ENCODE data around the gene LETM1. TPM values are rescaled to one million over a fixed set of nuclear protein-coding genes. Genes with fewer than 3 reads are reported as not detected.

Gene LETM1
- total and polyA plus RNA-seq, 2 donors (not counting 1 experiment from before 2014, with no cell fraction given) = 28.5 to 45.1 TPM

- no peak overlapping the region for H3K4me2 ChIP-seq (replicated peaks; ENCODE audit: low read depth, low read length, poor library complexity, severe bottlenecking)
- WGBS (ENCODE audit: insufficient coverage) = 85% methylated on average over 10 of the region's 10 CpGs
Measured at GRCh38 chr4:1790005-1790404, 66.0 kb downstream of the LETM1 start.

GRCh38 chr4:1789552-1789951 lies 66.4 kb downstream of the LETM1 start:
- Mint-ChIP-seq H3K4me1 (no peaks in the 10 kb centered on the region), H3K9me3 (ENCODE audit: insufficient read depth) (no peaks in the 10 kb centered on the region), H3K27ac (no peak overlapping the region), H3K27me3 (peaks cover 4% of the 10 kb centered on the region), H3K4me3 (no peak overlapping the region)
- H3K9ac ChIP-seq (ENCODE audit: low read length) = no peak overlapping the region
- TF ChIP-seq CTCF (IDR thresholded peaks at IDR 0.05) (no peak), EZH2 (IDR thresholded peaks at IDR 0.05; ENCODE audit: borderline replicate concordance, insufficient read depth, low read depth, low read length, poor library complexity, severe bottlenecking) (no peak)
- no peak overlapping the region for H2AFZ ChIP-seq (ENCODE audit: insufficient read depth, low read depth, low read length, poor library complexity, severe bottlenecking)
- H3K79me2 ChIP-seq (ENCODE audit: control insufficient read depth, insufficient read depth, low read length) = no peaks in the 10 kb centered on the region
- intact Hi-C loops (cut with micrococcal nuclease) = no loop called here
- ATAC-seq (ENCODE audit: low read depth) = no peak
- peaks cover 0 to 11% (median 5%) of the 10 kb centered on the region in 4 experiments for H3K27me3 ChIP-seq (replicated peaks in 1 of 4; ENCODE audit: control extremely low read depth in 1 of 4, control insufficient read depth in 3 of 4, insufficient read depth in 4 of 4, low read length in 3 of 4)
- peaks cover 4% of the 10 kb centered on the region for H4K20me1 ChIP-seq (ENCODE audit: control insufficient read depth, insufficient read depth, low read length, poor library complexity, severe bottlenecking)
- no peaks in the 10 kb centered on the region for H3K36me3 ChIP-seq (replicated peaks in 1 of 2; ENCODE audit: control extremely low read depth in 1 of 2, control insufficient read depth in 1 of 2, extremely low read depth in 1 of 2, insufficient read depth in 2 of 2, low read length in 1 of 2)
- no peak overlapping the region for H3K27ac ChIP-seq (ENCODE audit: low read length in 2 of 2)
- WGBS (ENCODE audit: insufficient coverage) = 89% methylated on average over 13 of the region's 21 CpGs
- ChIA-PET CTCF (no interaction called here), POLR2A (no interaction called here)
- no peak overlapping the region for H3K4me2 ChIP-seq (replicated peaks; ENCODE audit: low read depth, low read length, poor library complexity, severe bottlenecking)
- peaks cover 0 to 12% (median 0%) of the 10 kb centered on the region in 3 donors for H3K9me3 ChIP-seq (ENCODE audit: control extremely low read depth in 1 of 3, control insufficient read depth in 2 of 3, insufficient read depth in 1 of 3, low read length in 2 of 3)
- H3K4me1 ChIP-seq (ENCODE audit: control insufficient read depth in 2 of 2, insufficient read depth in 2 of 2, low read length in 2 of 2) = peaks cover 7% of the 10 kb centered on the region in 2 donors
- DNase-seq = no peak
- H3K4me3 ChIP-seq (ENCODE audit: control extremely low read depth in 1 of 5, extremely low read depth in 1 of 5, insufficient read depth in 1 of 5, low read depth in 2 of 5, low read length in 4 of 5) = no peak overlapping the region

More at GRCh38 chr4:1790005-1790404, 66.0 kb downstream of the LETM1 start:
- Histone ChIP-seq H3K27me3 (replicated peaks in 1 of 4; ENCODE audit: control extremely low read depth in 1 of 4, control insufficient read depth in 3 of 4, insufficient read depth in 4 of 4, low read length in 3 of 4) (peaks cover 0 to 12% (median 5%) of the 10 kb centered on the region in 4 experiments), H3K4me1 (ENCODE audit: control insufficient read depth in 2 of 2, insufficient read depth in 2 of 2, low read length in 2 of 2) (peaks cover 9 to 10% of the 10 kb centered on the region in 2 donors), H2AFZ (ENCODE audit: insufficient read depth, low read depth, low read length, poor library complexity, severe bottlenecking) (no peak overlapping the region), H3K36me3 (replicated peaks in 1 of 2; ENCODE audit: control extremely low read depth in 1 of 2, control insufficient read depth in 1 of 2, extremely low read depth in 1 of 2, insufficient read depth in 2 of 2, low read length in 1 of 2) (no peaks in the 10 kb centered on the region), H4K20me1 (ENCODE audit: control insufficient read depth, insufficient read depth, low read length, poor library complexity, severe bottlenecking) (peaks cover 4% of the 10 kb centered on the region), H3K4me3 (ENCODE audit: control extremely low read depth in 1 of 5, extremely low read depth in 1 of 5, insufficient read depth in 1 of 5, low read depth in 2 of 5, low read length in 4 of 5) (no peak overlapping the region), H3K9me3 (ENCODE audit: control extremely low read depth in 1 of 3, control insufficient read depth in 2 of 3, insufficient read depth in 1 of 3, low read length in 2 of 3) (peaks cover 0 to 12% (median 0%) of the 10 kb centered on the region in 3 donors), H3K79me2 (ENCODE audit: control insufficient read depth, insufficient read depth, low read length) (no peaks in the 10 kb centered on the region), H3K9ac (ENCODE audit: low read length) (no peak overlapping the region), H3K27ac (ENCODE audit: low read length in 2 of 2) (no peak overlapping the region)
- DNase-seq (no peak), ATAC-seq (ENCODE audit: low read depth) (no peak)
- CTCF ChIA-PET = no interaction called here
- Mint-ChIP-seq H3K9me3 (ENCODE audit: insufficient read depth) (no peaks in the 10 kb centered on the region), H3K4me1 (peaks cover 1% of the 10 kb centered on the region), H3K27ac (no peak overlapping the region), H3K27me3 (peaks cover 4% of the 10 kb centered on the region), H3K4me3 (no peak overlapping the region)
- POLR2A ChIA-PET = no interaction called here
- intact Hi-C loops (cut with micrococcal nuclease) = loop anchor here (5.0 kb wide), 1 partner anchor 108 kb away; the partner anchor contains the start of gene FAM53A
- TF ChIP-seq CTCF (IDR thresholded peaks at IDR 0.05) = no peak
